Sigmoid colon (tissue), 7 donors: ENCODE measurements around the gene SRSF2. TPM values are rescaled to one million over a fixed set of nuclear protein-coding genes. Genes with fewer than 3 reads are reported as not detected.
"Not testable (repeated sequence)": the region's sequence is repeated elsewhere in the genome, so short reads cannot be mapped to it uniquely, and the experiment has no call there.

Experiments used
- DNase-seq: peaks from one replicate; pipeline ENCODE4 v3.0.0-alpha.2; 2019
- H3K27ac ChIP-seq, 4 donors: fragments of 200-600 bp; sonication (generic); one replicate each; pipeline ENCODE4 v1.5.1; 2016 to 2019; ENCODE audit warnings: mild to moderate bottlenecking in 1 of 4
- H3K27me3 ChIP-seq, 3 donors: fragments of 200-600 bp; sonication (generic); one replicate each; pipeline ENCODE4 v1.5.1; 2019; ENCODE audit warnings: mild to moderate bottlenecking in 1 of 3
- H3K36me3 ChIP-seq, 4 donors: fragments of 200-600 bp; sonication (generic); one replicate each; pipeline ENCODE4 v1.5.1; 2016 to 2019
- H3K4me1 ChIP-seq, 4 donors: fragments of 200-600 bp; sonication (generic); one replicate each; pipeline ENCODE4 v1.5.1; 2017 to 2019
- H3K4me3 ChIP-seq, 4 donors: fragments of 200-600 bp; sonication (generic); one replicate each; pipeline ENCODE4 v1.5.1; 2017 to 2019; ENCODE audit warnings: mild to moderate bottlenecking in 2 of 4, moderate library complexity in 1 of 4
- H3K9me3 ChIP-seq, 4 donors: fragments of 200-600 bp in 3 of 4; sonication (generic) in 3 of 4; one replicate each; pipeline versions ENCODE4 v1.5.1 to v1.6.1; 2013 to 2019
- CTCF ChIP-seq, 4 experiments: fragments of 450-650 bp in 3 of 4; fragments of 200-600 bp in 1 of 4; IDR thresholded peaks; one replicate each; pipeline ENCODE4 v1.5.1; 2016 to 2019; ENCODE audit warnings: antibody characterized with exemption in 4 of 4, mild to moderate bottlenecking in 3 of 4, moderate library complexity in 2 of 4
- EP300 ChIP-seq, 4 donors: sonication (generic); formaldehyde crosslinking; IDR thresholded peaks; one replicate each; pipeline ENCODE4 v1.6.1; 2017; ENCODE audit warnings: antibody characterized with exemption in 4 of 4
- POLR2A ChIP-seq, 2 donors: fragments of 450-650 bp; IDR thresholded peaks; one replicate each; pipeline ENCODE4 v1.6.1; 2016; ENCODE audit warnings: antibody characterized with exemption in 2 of 2, mild to moderate bottlenecking in 2 of 2, moderate library complexity in 2 of 2
- POLR2AphosphoS5 ChIP-seq, 4 donors: sonication (generic); formaldehyde crosslinking; IDR thresholded peaks; one replicate each; pipeline ENCODE4 v1.6.1; 2017; ENCODE audit warnings: antibody characterized with exemption in 4 of 4
- WGBS, 2 donors: extraction: QIAGEN DNeasy Blood & Tissue Kit; methylation state at CpG; one replicate each; pipeline ENCODE4 v1.1.7; 2013; 5-methylcytosine and 5-hydroxymethylcytosine counted together
- intact Hi-C: fragments of 100-400 bp; cut with DNase I; formaldehyde crosslinking; loops from one replicate; pipeline ENCODE4 v1.15.1; 2023
- polyA plus RNA-seq, 3 donors: library from polyadenylated mRNA; stranded (reverse); fragments of 200-250 nt; gene quantifications; one replicate each; pipeline ENCODE4 v1.2.3, GENCODE V29; 2013
- total RNA-seq, 4 donors: library from RNA; depleted of rRNA; stranded (reverse); fragments of >200 nt; gene quantifications; one replicate each; pipeline ENCODE4 v1.1.0, GENCODE V29; 2016
- donor health status: healthy with polysubstance abuse.
- donor health status: Bipolar disorder and iron deficiency.
- donor health status: healthy.

SRSF2 gene
- total and polyA plus RNA-seq, 7 donors = 87.9 to 229 (median 126) TPM

GRCh38 chr17:76710863-76711611 is 26.1 kb downstream of the SRSF2 start, which contains the start of gene MXRA7:
TSS of gene MXRA7 (minus strand) at chr17:76710965. CDS start at chr17:76710946, 19 bp downstream.
- no peaks in the 10 kb centered on the region for H3K9me3 ChIP-seq
- H3K4me1 ChIP-seq = peaks cover 0 to 71% (median 59%) of the 10 kb centered on the region in 4 donors
- no peaks in the 10 kb centered on the region for H3K27me3 ChIP-seq
- peak in 1 of 4 donors; percentile 16 for TF ChIP-seq EP300 (IDR thresholded peaks at IDR 0.05)
- peak; percentile 3 to 62 (median 58) for TF ChIP-seq POLR2AphosphoS5 (IDR thresholded peaks at IDR 0.05)
- no peak for TF ChIP-seq CTCF (IDR thresholded peaks at IDR 0.05)
- no peak for TF ChIP-seq POLR2A (IDR thresholded peaks at IDR 0.05)
- WGBS, 2 donors = 3 to 6% methylated on average over 55 to 56 of the region's 56 CpGs
- DNase-seq = peak; percentile 93
- peak within 1 kb of the TSS; percentile 97 to 100 (median 98) for H3K27ac ChIP-seq
- intact Hi-C loops = loop anchor here (2.0 to 5.0 kb wide), 3 partner anchors 22 to 89 kb away; no protein-coding TSS in a partner anchor
- peak within 1 kb of the TSS; percentile 68 to 94 (median 78) for H3K4me3 ChIP-seq
- peaks cover 7 to 24% (median 10%) of the 10 kb centered on the region in 4 donors for H3K36me3 ChIP-seq

GRCh38 chr17:76709951-76710862 is 26.9 kb downstream of the SRSF2 start:
- not testable (repeated sequence) for H3K9me3 ChIP-seq, H3K27me3 ChIP-seq
- Histone ChIP-seq H3K4me1 (peaks cover 0 to 72% (median 58%) of the 10 kb centered on the region in 4 donors), H3K27ac (peak overlapping the region; percentile 97 to 100 (median 98)), H3K4me3 (peak overlapping the region; percentile 68 to 94 (median 78)), H3K36me3 (peaks cover 0 to 15% (median 3%) of the 10 kb centered on the region in 4 donors)
- WGBS, 2 donors = 8 to 15% methylated on average over 50 to 51 of the region's 79 CpGs
- TF ChIP-seq POLR2AphosphoS5 (IDR thresholded peaks at IDR 0.05) = peak in 2 of 4 donors; percentile 36 to 40
- peak; percentile 80 for DNase-seq
- intact Hi-C loops = loop anchor here (2.0 to 5.0 kb wide), 3 partner anchors 21 to 88 kb away; no protein-coding TSS in a partner anchor

GRCh38 chr17:76709077-76709950 is 27.8 kb downstream of the SRSF2 start:
- Histone ChIP-seq H3K4me3 (peak overlapping the region; percentile 68 to 94 (median 78)), H3K36me3 (peaks cover 0 to 14% (median 3%) of the 10 kb centered on the region in 4 donors), H3K27ac (peak overlapping the region; percentile 97 to 100 (median 98)), H3K27me3 (no peaks in the 10 kb centered on the region), H3K9me3 (no peaks in the 10 kb centered on the region), H3K4me1 (peaks cover 0 to 72% (median 58%) of the 10 kb centered on the region in 4 donors)
- WGBS, 2 donors = 77 to 85% methylated on average over 29 of the region's 29 CpGs
- intact Hi-C loops = no loop called here
- peak; percentile 96 for DNase-seq
- peak; percentile 64 to 94 (median 88) for TF ChIP-seq POLR2AphosphoS5 (IDR thresholded peaks at IDR 0.05)
- peak; percentile 48 to 74 for TF ChIP-seq POLR2A (IDR thresholded peaks at IDR 0.05)
- peak in 3 of 4 donors; percentile 47 to 80 (median 53) for TF ChIP-seq EP300 (IDR thresholded peaks at IDR 0.05)
- TF ChIP-seq CTCF (IDR thresholded peaks at IDR 0.05) = peak in 1 of 4 experiments; percentile 26

- Histone ChIP-seq H3K36me3 (peaks cover 0 to 6% (median 0%) of the 10 kb centered on the region in 4 donors), H3K27me3 (no peaks in the 10 kb centered on the region)
- intact Hi-C loops = no loop called here
Measured at GRCh38 chr17:76707985-76708807, 28.9 kb downstream of the SRSF2 start.

More at GRCh38 chr17:76707985-76708807, 28.9 kb downstream of the SRSF2 start:
- H3K9me3 ChIP-seq = no peaks in the 10 kb centered on the region
- DNase-seq = peak; percentile 73
- TF ChIP-seq EP300 (IDR thresholded peaks at IDR 0.05) (no peak), POLR2AphosphoS5 (IDR thresholded peaks at IDR 0.05) (peak in 1 of 4 donors; percentile 9), CTCF (IDR thresholded peaks at IDR 0.05) (peak in 2 of 4 experiments; percentile 22 to 39)
- WGBS, 2 donors = 76 to 83% methylated on average over 14 of the region's 14 CpGs
- peak overlapping the region; percentile 97 to 100 (median 98) for H3K27ac ChIP-seq
- H3K4me1 ChIP-seq = peaks cover 0 to 77% (median 63%) of the 10 kb centered on the region in 4 donors
- peak overlapping the region; percentile 68 to 94 (median 78) for H3K4me3 ChIP-seq
